H9 (cell line): ENCODE results near the gene SKIDA1. TPM values are rescaled to one million over a fixed set of nuclear protein-coding genes. Genes with fewer than 3 reads are reported as not detected.

Experiments
- DNase-seq: peaks from one replicate; pipeline ENCODE4 v3.0.0-alpha.2; 2017
- H2AFZ ChIP-seq: one replicate; pipeline ENCODE4 v1.6.1; 2013; ENCODE audit warnings: mild to moderate bottlenecking, low read length, control low read depth, moderate library complexity
- H2AK5ac ChIP-seq: 2 replicates; pipeline ENCODE4 v1.6.1; 2013; ENCODE audit warnings: low read length, control low read depth, mixed read lengths; ENCODE audit not compliant: insufficient read length
- H2BK120ac ChIP-seq: one replicate; pipeline ENCODE4 v1.6.1; 2013; ENCODE audit warnings: low read depth, mild to moderate bottlenecking, low read length, control low read depth, inconsistent platforms; ENCODE audit not compliant: poor library complexity, severe bottlenecking
- H2BK12ac ChIP-seq: 2 replicates; pipeline ENCODE4 v1.6.1; 2013; ENCODE audit warnings: low read length, control low read depth, mixed read lengths, low read depth; ENCODE audit not compliant: insufficient read length
- H2BK15ac ChIP-seq: 2 replicates; pipeline ENCODE4 v1.6.1; 2013; ENCODE audit warnings: low read depth, low read length, control low read depth
- H2BK20ac ChIP-seq: one replicate; pipeline ENCODE4 v1.6.1; 2013; ENCODE audit warnings: low read depth, mild to moderate bottlenecking, low read length, control low read depth, inconsistent platforms; ENCODE audit not compliant: poor library complexity, severe bottlenecking
- H2BK5ac ChIP-seq: 2 replicates; pipeline ENCODE4 v1.6.1; 2013; ENCODE audit warnings: low read length, control low read depth, mixed read lengths; ENCODE audit not compliant: insufficient read length
- H3K14ac ChIP-seq: 2 replicates; pipeline ENCODE4 v1.6.1; 2013; ENCODE audit warnings: low read length, control low read depth; ENCODE audit not compliant: insufficient read depth
- H3K18ac ChIP-seq: 2 replicates; pipeline ENCODE4 v1.6.1; 2013; ENCODE audit warnings: low read depth, mild to moderate bottlenecking, mixed read lengths, low read length, control low read depth; ENCODE audit not compliant: insufficient read length
- H3K23ac ChIP-seq: 2 replicates; pipeline ENCODE4 v1.6.1; 2013; ENCODE audit warnings: low read length, control low read depth, mixed read lengths, low read depth; ENCODE audit not compliant: insufficient read length
- H3K23me2 ChIP-seq: 2 replicates; pipeline ENCODE4 v1.6.1; 2013; ENCODE audit warnings: low read depth, mild to moderate bottlenecking, mixed read lengths, low read length, control low read depth; ENCODE audit not compliant: insufficient read length, poor library complexity, severe bottlenecking
- H3K27ac ChIP-seq: 2 replicates; pipeline ENCODE4 v1.5.1; 2013; ENCODE audit warnings: low read length, control low read depth, mixed read lengths, low read depth; ENCODE audit not compliant: insufficient read length
- H3K27me3 ChIP-seq: 2 replicates; pipeline ENCODE4 v1.6.1; 2013; ENCODE audit warnings: low read length, control low read depth, inconsistent platforms; ENCODE audit not compliant: insufficient read depth
- H3K4ac ChIP-seq: 2 replicates; pipeline ENCODE4 v1.6.1; 2013; ENCODE audit warnings: low read depth, mild to moderate bottlenecking, control low read depth, inconsistent platforms, low read length, moderate library complexity
- H3K4me1 ChIP-seq: 2 replicates; pipeline ENCODE4 v1.6.1; 2013; ENCODE audit warnings: low read length, control low read depth, inconsistent platforms; ENCODE audit not compliant: insufficient read depth
- H3K4me2 ChIP-seq: 2 replicates; pipeline ENCODE4 v1.6.1; 2013; ENCODE audit warnings: low read length, control low read depth, mixed read lengths; ENCODE audit not compliant: insufficient read length, insufficient read depth
- H3K56ac ChIP-seq: 2 replicates; pipeline ENCODE4 v1.6.1; 2013; ENCODE audit warnings: low read depth, mild to moderate bottlenecking, mixed read lengths, low read length, control low read depth; ENCODE audit not compliant: insufficient read length
- H3K79me1 ChIP-seq: 2 replicates; pipeline ENCODE4 v1.6.1; 2013; ENCODE audit warnings: low read depth, mild to moderate bottlenecking, moderate library complexity, low read length, control low read depth, inconsistent platforms; ENCODE audit not compliant: insufficient read depth, poor library complexity, severe bottlenecking
- H3K79me2 ChIP-seq: 2 replicates; pipeline ENCODE4 v1.6.1; 2013; ENCODE audit warnings: low read length, control low read depth, inconsistent platforms; ENCODE audit not compliant: insufficient read depth
- H3K9ac ChIP-seq: 2 replicates; pipeline ENCODE4 v1.6.1; 2013; ENCODE audit warnings: low read length, control low read depth, mixed read lengths; ENCODE audit not compliant: insufficient read length; ENCODE audit errors: extremely low read depth
- H3K9me3 ChIP-seq: one replicate; pipeline ENCODE4 v1.6.1; 2013; ENCODE audit warnings: low read depth, low read length, inconsistent platforms; ENCODE audit not compliant: control insufficient read depth
- H3T11ph ChIP-seq: one replicate; pipeline ENCODE4 v1.6.1; 2013; ENCODE audit warnings: mild to moderate bottlenecking, low read length, control low read depth, inconsistent platforms
- H4K20me1 ChIP-seq: one replicate; pipeline ENCODE4 v1.6.1; 2013; ENCODE audit not compliant: control insufficient read depth, insufficient read length, insufficient read depth
- H4K5ac ChIP-seq: 2 replicates; pipeline ENCODE4 v1.6.1; 2013; ENCODE audit warnings: low read depth, mild to moderate bottlenecking, mixed read lengths, low read length, control low read depth; ENCODE audit not compliant: insufficient read length
- H4K8ac ChIP-seq: replicated peaks from 2 replicates; pipeline ENCODE4 v1.6.1; 2013; ENCODE audit warnings: low read length, control low read depth, mixed read lengths, low read depth; ENCODE audit not compliant: insufficient read length
- H4K91ac ChIP-seq: 2 replicates; pipeline ENCODE4 v1.6.1; 2013; ENCODE audit warnings: low read depth, mild to moderate bottlenecking, moderate library complexity, mixed read lengths, low read length, control low read depth; ENCODE audit not compliant: insufficient read length
- H3K27ac Mint-ChIP-seq, 3 experiments: 2 replicates in 2 of 3; 3 replicates in 1 of 3; pipeline ENCODE4 v1.8.0; 2020 to 2021; ENCODE audit warnings: mixed read lengths in 3 of 3, mild to moderate bottlenecking in 1 of 3, moderate library complexity in 1 of 3
- H3K27me3 Mint-ChIP-seq: 2 replicates; pipeline ENCODE4 v1.8.0; 2021; ENCODE audit warnings: low read depth, mild to moderate bottlenecking, moderate library complexity, mixed read lengths
- H3K36me3 Mint-ChIP-seq, 3 experiments: 2 replicates in 2 of 3; 3 replicates in 1 of 3; pipeline ENCODE4 v1.8.0; 2020 to 2021; ENCODE audit warnings: low read depth in 3 of 3, mixed read lengths in 3 of 3; ENCODE audit not compliant: insufficient read depth in 1 of 3
- H3K4me1 Mint-ChIP-seq, 2 experiments: 2 replicates each; pipeline ENCODE4 v1.8.0; 2020; ENCODE audit warnings: mixed read lengths in 2 of 2
- H3K4me3 Mint-ChIP-seq, 2 experiments: 2 replicates in 1 of 2; 3 replicates in 1 of 2; pipeline ENCODE4 v1.8.0; 2020 to 2021; ENCODE audit warnings: mild to moderate bottlenecking in 2 of 2, mixed read lengths in 2 of 2, moderate library complexity in 1 of 2
- H3K9me3 Mint-ChIP-seq, 2 experiments: 2 replicates in 1 of 2; 3 replicates in 1 of 2; pipeline ENCODE4 v1.8.0; 2020; ENCODE audit warnings: mild to moderate bottlenecking in 2 of 2, mixed read lengths in 2 of 2, moderate library complexity in 1 of 2
- CTCF ChIP-seq: fragments of 200-600 bp; sonication (generic); conservative IDR thresholded peaks from 3 replicates; pipeline ENCODE4 v1.8.0; 2021; ENCODE audit warnings: antibody characterized with exemption, mild to moderate bottlenecking
- WGBS: extraction: QIAGEN DNeasy Blood & Tissue Kit; methylation state at CpG from one replicate; pipeline ENCODE4 v1.1.7; 2013; ENCODE audit warnings: missing lambda C conversion rate, low lambda C conversion rate, mixed read lengths; ENCODE audit not compliant: insufficient read length; ENCODE audit errors: extremely low coverage; 5-methylcytosine and 5-hydroxymethylcytosine counted together
- total RNA-seq: library from RNA; stranded (reverse); gene quantifications from 2 replicates; pipeline ENCODE4 v1.2.1, GENCODE V29; 2021

The SKIDA1 gene
- total RNA-seq, 1 experiment from 2014 or later = 5.9 TPM

DNA sequence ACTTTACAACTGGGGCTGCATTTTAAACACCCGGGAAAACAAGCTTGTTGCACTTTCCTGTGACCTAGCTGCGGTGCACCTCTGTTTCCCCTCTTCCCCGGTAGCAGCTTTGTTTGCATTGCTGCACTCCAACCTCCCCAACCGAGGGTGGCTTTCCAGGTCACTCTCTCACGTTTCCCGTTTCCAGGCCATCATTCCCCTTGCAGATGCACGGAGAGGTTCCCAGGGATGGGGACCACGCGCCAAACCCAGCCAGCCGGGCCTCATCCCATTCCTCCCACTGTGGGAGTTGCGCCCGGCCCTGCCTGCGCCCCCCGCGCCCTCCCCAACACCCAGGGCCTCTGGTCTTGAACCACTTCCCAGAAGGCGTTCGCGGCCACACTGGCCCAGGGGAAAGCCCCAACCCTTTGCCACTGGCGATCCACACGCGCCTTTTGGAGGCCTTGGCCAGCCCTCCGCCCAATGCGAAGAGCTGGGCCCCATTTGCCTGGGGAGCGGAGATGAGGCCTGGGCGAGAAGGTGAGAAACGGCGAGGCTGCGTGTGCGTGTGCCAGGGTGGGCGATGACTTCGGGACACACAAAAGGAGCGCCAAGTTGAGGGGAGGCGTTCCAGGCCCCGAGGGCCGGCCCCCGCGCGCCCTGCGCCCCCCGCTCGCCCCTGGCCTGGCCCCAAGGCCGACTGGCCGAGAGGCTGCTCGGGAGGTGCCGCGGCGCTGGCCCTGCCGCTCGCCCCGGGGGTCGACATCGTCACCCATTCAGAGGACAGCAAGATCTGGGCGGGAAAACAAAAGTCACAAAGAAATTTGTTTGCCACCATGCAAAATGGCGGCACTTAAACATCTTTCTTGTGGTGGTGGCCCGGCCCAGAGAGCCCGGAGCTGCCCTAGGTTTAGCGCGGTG lies 15.9 kb downstream of the SKIDA1 start:
- H3K79me1 ChIP-seq = no peaks in the 10 kb centered on the region
- H4K91ac ChIP-seq = peak overlapping the region; percentile 93
- H3K23ac ChIP-seq = no peak overlapping the region
- WGBS = no CpG with 5 or more reads among the region's 58 CpGs
- peak overlapping the region; percentile 96 for H2BK120ac ChIP-seq
- TF ChIP-seq CTCF = no peak
- H3K4me2 ChIP-seq = peak overlapping the region; percentile 85
- no peak overlapping the region for H2AFZ ChIP-seq
- H4K8ac ChIP-seq = peak overlapping the region; percentile 84
- H3K4me3 Mint-ChIP-seq = peak overlapping the region; percentile 60 to 81
- H2BK12ac ChIP-seq = peak overlapping the region; percentile 99
- peak overlapping the region; percentile 97 for H3K18ac ChIP-seq
- peak overlapping the region; percentile 88 for H3K4ac ChIP-seq
- no peak overlapping the region for H3K27ac ChIP-seq
- H2BK20ac ChIP-seq = no peak overlapping the region
- peaks cover 18% of the 10 kb centered on the region; the same call in 1 of the 2 replicates for H3K27me3 ChIP-seq
- peak overlapping the region; percentile 74 to 99 (median 91) for H3K27ac Mint-ChIP-seq
- peak overlapping the region; percentile 98 for H3K14ac ChIP-seq
- peaks cover 28% of the 10 kb centered on the region for H3K27me3 Mint-ChIP-seq
- H2BK15ac ChIP-seq = no peak overlapping the region
- no peak overlapping the region for H2BK5ac ChIP-seq
- peak overlapping the region; percentile 12 for H3K56ac ChIP-seq
- H3K9me3 ChIP-seq = no peaks in the 10 kb centered on the region
- peak overlapping the region; percentile 86 for H3K9ac ChIP-seq
- no peaks in the 10 kb centered on the region; a peak in 2 of 5 replicates for H3K9me3 Mint-ChIP-seq
- H3K36me3 Mint-ChIP-seq = no peaks in the 10 kb centered on the region
- no peaks in the 10 kb centered on the region for H4K20me1 ChIP-seq
- H2AK5ac ChIP-seq = peak overlapping the region; percentile 89
- peaks cover 9% of the 10 kb centered on the region; the same call in 1 of the 2 replicates for H3K4me1 ChIP-seq
- peaks cover 37% of the 10 kb centered on the region for H3K23me2 ChIP-seq
- peaks cover 76 to 78% of the 10 kb centered on the region in 2 experiments for H3K4me1 Mint-ChIP-seq
- H3T11ph ChIP-seq = no peak overlapping the region
- H4K5ac ChIP-seq = peak overlapping the region; percentile 86
- no peak for DNase-seq
- no peaks in the 10 kb centered on the region for H3K79me2 ChIP-seq
